GM21723 (cell line): ENCODE data around the gene ERH.

ENCODE experiments used
- ATAC-seq: cut with Tn5 transposase; IDR thresholded peaks from one replicate; pipeline ENCODE4 v1.9.1; 2021; ENCODE audit warnings: mild to moderate bottlenecking, moderate library complexity; ENCODE audit not compliant: unreplicated experiment

The ERH gene

GRCh38 chr14:69331206-69331605 lies 66.9 kb downstream of the ERH start:
- ATAC-seq, result no peak
